OCI-LY7 (cell line): ENCODE results near the gene ITPKB. TPM values are rescaled to one million over a fixed set of nuclear protein-coding genes. Genes with fewer than 3 reads are reported as not detected.

ENCODE experiments used
- BruUV-seq: library from RNA; stranded (reverse); fragments of 400-500 nt; replicated peaks from 2 replicates; lab custom pipeline; 2021; lab: Mats Ljungman, UMichigan
- CTCF ChIA-PET: fragments of 300-600 bp; sonication (Branson Sonifier 250); formaldehyde crosslinking; loops from one replicate; lab custom pipeline; 2022; ENCODE audit warnings: antibody characterized with exemption; ENCODE audit not compliant: unreplicated experiment; lab: Charles Lee
- POLR2A ChIA-PET: fragments of 300-600 bp; sonication (Branson Sonifier 250); formaldehyde crosslinking; loops from one replicate; lab custom pipeline; 2022; ENCODE audit warnings: antibody characterized with exemption; lab: Charles Lee
- DNase-seq: peaks from one replicate; pipeline ENCODE4 v3.0.0-alpha.2; 2015; ENCODE audit warnings: low spot score
- H2AFZ ChIP-seq: fragments of 200-600 bp; sonication (generic), shearing (Covaris generic); 2 replicates; pipeline ENCODE4 v1.6.1; 2014; ENCODE audit warnings: mild to moderate bottlenecking, antibody characterized with exemption, low read length, moderate library complexity
- H3K27ac ChIP-seq: fragments of 200-600 bp; sonication (generic); 2 replicates; pipeline ENCODE4 v1.5.1; 2014; ENCODE audit warnings: mixed run types, low read depth, mild to moderate bottlenecking, moderate library complexity, low read length, inconsistent platforms; ENCODE audit not compliant: poor library complexity, severe bottlenecking
- H3K36me3 ChIP-seq: fragments of 200-600 bp; sonication (generic); 2 replicates; pipeline ENCODE4 v1.6.1; 2014; ENCODE audit warnings: mild to moderate bottlenecking, antibody characterized with exemption, low read length, moderate library complexity, mixed read lengths; ENCODE audit not compliant: insufficient read depth
- H3K4me1 ChIP-seq: fragments of 200-600 bp; sonication (generic); 2 replicates; pipeline ENCODE4 v1.5.1; 2014; ENCODE audit warnings: mild to moderate bottlenecking, low read length; ENCODE audit not compliant: insufficient read depth, poor library complexity, severe bottlenecking
- H3K4me2 ChIP-seq: fragments of 200-600 bp; sonication (generic); 2 replicates; pipeline ENCODE4 v1.6.1; 2014; ENCODE audit warnings: mild to moderate bottlenecking, low read length
- H3K4me3 ChIP-seq: fragments of 200-600 bp; sonication (generic); 2 replicates; pipeline ENCODE4 v1.5.1; 2014; ENCODE audit warnings: mild to moderate bottlenecking, low read depth, low read length; ENCODE audit not compliant: poor library complexity, severe bottlenecking
- H3K79me2 ChIP-seq: fragments of 200-600 bp; sonication (generic); 2 replicates; pipeline ENCODE4 v1.6.1; 2016; ENCODE audit warnings: low read depth, mild to moderate bottlenecking, low read length, moderate library complexity, mixed read lengths; ENCODE audit not compliant: insufficient read depth
- H3K9me2 ChIP-seq: fragments of 200-600 bp; sonication (generic); 2 replicates; pipeline ENCODE4 v1.6.1; 2016; ENCODE audit warnings: mild to moderate bottlenecking, low read length, mixed read lengths; ENCODE audit not compliant: insufficient read depth
- H3K9me3 ChIP-seq: fragments of 200-600 bp; sonication (generic); 2 replicates; pipeline ENCODE4 v1.6.1; 2014; ENCODE audit warnings: mild to moderate bottlenecking, mixed run types, low read length, mixed read lengths
- H4K20me1 ChIP-seq: fragments of 200-600 bp; sonication (generic); 2 replicates; pipeline ENCODE4 v1.6.1; 2014; ENCODE audit warnings: mild to moderate bottlenecking, antibody characterized with exemption, low read length, moderate library complexity, mixed read lengths; ENCODE audit not compliant: insufficient read depth
- EZH2phosphoT487 ChIP-seq: fragments of 200-600 bp; sonication (generic); IDR thresholded peaks from 2 replicates; pipeline ENCODE4 v1.6.1; 2018; ENCODE audit warnings: low read depth, borderline replicate concordance, mild to moderate bottlenecking, mixed run types, antibody characterized with exemption, low read length, moderate library complexity, mixed read lengths
- intact Hi-C: fragments of 100-400 bp; cut with micrococcal nuclease; formaldehyde crosslinking; loops from one replicate; pipeline ENCODE4 v1.10.0; 2022; ENCODE audit not compliant: unreplicated experiment
- total RNA-seq, 2 experiments: library from RNA; depleted of rRNA in 1 of 2; stranded (reverse); fragments of >200 nt in 1 of 2; shearing (Covaris generic) in 1 of 2; gene quantifications; 2 replicates each; pipeline ENCODE4 v1.2.3, GENCODE V29; 2014 to 2022
- TF ChIP-seq, protein P1 (sequence below): fragments of 200-600 bp; sonication (generic); conservative IDR thresholded peaks from 2 replicates; pipeline ENCODE4 v1.5.1; 2014; ENCODE audit warnings: mild to moderate bottlenecking, antibody characterized with exemption, low read length, moderate library complexity, mixed read lengths

ITPKB gene
- total RNA-seq, 2 experiments from 2014 or later: 20.5 to 33.3 TPM

DNA sequence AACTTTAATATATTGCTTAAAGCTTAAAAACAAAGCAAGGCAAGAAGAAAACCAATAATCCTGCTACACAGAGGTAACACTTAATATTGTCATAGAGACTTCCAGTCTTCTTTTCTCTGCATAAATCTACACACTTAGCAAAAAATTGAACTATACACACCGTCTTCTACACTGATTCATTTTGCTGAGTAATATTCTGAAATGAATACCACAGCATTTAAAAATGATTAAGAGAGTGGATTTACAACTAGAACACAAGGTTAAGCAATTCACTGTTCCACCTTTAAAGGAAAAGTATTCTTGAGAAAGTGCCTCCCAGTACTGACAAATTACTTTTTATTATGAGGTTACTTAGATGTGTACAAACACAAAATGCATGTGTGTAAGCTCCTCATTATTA is 22.2 kb upstream of the ITPKB start:
- no TSS peak for BruUV-seq
- no peaks in the 10 kb centered on the region for H3K36me3 ChIP-seq
- no peak for DNase-seq
- no peak for TF ChIP-seq EZH2phosphoT487
- TF ChIP-seq, protein P1, sequence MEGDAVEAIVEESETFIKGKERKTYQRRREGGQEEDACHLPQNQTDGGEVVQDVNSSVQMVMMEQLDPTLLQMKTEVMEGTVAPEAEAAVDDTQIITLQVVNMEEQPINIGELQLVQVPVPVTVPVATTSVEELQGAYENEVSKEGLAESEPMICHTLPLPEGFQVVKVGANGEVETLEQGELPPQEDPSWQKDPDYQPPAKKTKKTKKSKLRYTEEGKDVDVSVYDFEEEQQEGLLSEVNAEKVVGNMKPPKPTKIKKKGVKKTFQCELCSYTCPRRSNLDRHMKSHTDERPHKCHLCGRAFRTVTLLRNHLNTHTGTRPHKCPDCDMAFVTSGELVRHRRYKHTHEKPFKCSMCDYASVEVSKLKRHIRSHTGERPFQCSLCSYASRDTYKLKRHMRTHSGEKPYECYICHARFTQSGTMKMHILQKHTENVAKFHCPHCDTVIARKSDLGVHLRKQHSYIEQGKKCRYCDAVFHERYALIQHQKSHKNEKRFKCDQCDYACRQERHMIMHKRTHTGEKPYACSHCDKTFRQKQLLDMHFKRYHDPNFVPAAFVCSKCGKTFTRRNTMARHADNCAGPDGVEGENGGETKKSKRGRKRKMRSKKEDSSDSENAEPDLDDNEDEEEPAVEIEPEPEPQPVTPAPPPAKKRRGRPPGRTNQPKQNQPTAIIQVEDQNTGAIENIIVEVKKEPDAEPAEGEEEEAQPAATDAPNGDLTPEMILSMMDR: no peak
- no peaks in the 10 kb centered on the region; the same call in 1 of the 2 replicates for H3K9me3 ChIP-seq
- POLR2A ChIA-PET: interaction anchor here (1.2 to 3.3 kb wide), 6 partner anchors 10 to 60 kb away, joined by 3 to 16 read pairs (median 10); no protein-coding TSS in a partner anchor
- CTCF ChIA-PET: interaction anchor here (0.9 kb wide), 1 partner anchor 9 kb away, joined by 3 read pairs; no protein-coding TSS in a partner anchor
- H3K9me2 ChIP-seq: no peaks in the 10 kb centered on the region
- H3K79me2 ChIP-seq: no peaks in the 10 kb centered on the region
- H3K4me3 ChIP-seq: no peak overlapping the region
- H2AFZ ChIP-seq: no peak overlapping the region
- H3K4me1 ChIP-seq: peaks cover 47% of the 10 kb centered on the region
- H4K20me1 ChIP-seq: no peaks in the 10 kb centered on the region
- H3K4me2 ChIP-seq: no peak overlapping the region
- H3K27ac ChIP-seq: no peak overlapping the region
- intact Hi-C loops: loop anchor here (5.0 kb wide), 1 partner anchor 66 kb away; no protein-coding TSS in a partner anchor

DNA sequence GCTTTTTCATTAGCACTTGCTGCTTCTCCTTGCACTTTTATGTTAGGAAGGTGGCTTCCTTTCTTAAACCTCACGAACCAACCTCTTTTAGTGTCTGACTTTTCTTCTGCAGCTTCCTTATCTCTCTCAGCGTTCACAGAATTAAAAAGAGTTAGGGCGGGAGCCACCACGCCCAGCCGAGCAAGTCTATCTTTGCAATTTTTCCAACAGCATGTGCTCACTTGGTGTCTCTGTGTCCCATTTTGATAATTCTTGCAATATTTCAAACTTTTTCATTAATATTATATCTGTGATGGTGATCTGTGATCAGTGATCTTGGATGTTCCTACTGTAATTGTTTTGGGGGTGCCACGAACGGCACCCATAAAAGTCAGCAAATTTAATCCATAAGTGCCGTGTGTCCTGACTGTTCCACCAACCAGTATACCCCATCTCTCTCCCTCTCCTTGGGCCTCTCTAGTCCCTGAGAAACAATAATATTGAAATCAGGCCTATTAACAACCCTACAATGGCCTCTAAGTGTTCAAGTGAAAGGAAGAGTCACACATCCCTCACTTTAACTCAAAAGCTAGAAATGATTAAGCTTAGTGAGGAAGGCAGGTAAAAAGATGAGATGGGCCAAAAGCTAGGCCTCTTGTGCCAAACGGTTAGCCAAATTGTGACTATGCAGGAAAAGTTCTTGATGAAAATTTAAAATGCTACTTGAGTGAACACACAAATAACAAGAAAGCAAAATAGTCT is 15.9 kb upstream of the ITPKB start:
- ChIA-PET POLR2A (interaction anchor here (0.6 to 1.2 kb wide), 4 partner anchors 9 to 69 kb away, joined by 3 to 4 read pairs (median 4); no protein-coding TSS in a partner anchor), CTCF (interaction anchor here (1.0 kb wide), 1 partner anchor 14 kb away, joined by 3 read pairs; no protein-coding TSS in a partner anchor)
- Histone ChIP-seq H3K27ac (no peak overlapping the region), H3K36me3 (no peaks in the 10 kb centered on the region), H3K79me2 (no peaks in the 10 kb centered on the region), H3K4me1 (peaks cover 32% of the 10 kb centered on the region), H2AFZ (no peak overlapping the region), H4K20me1 (no peaks in the 10 kb centered on the region), H3K9me2 (no peaks in the 10 kb centered on the region), H3K9me3 (no peaks in the 10 kb centered on the region), H3K4me2 (no peak overlapping the region), H3K4me3 (no peak overlapping the region)
- no peak for DNase-seq
- BruUV-seq: no TSS peak
- no peak for TF ChIP-seq EZH2phosphoT487
- TF ChIP-seq, protein P1: no peak
- intact Hi-C loops: no loop called here

DNA sequence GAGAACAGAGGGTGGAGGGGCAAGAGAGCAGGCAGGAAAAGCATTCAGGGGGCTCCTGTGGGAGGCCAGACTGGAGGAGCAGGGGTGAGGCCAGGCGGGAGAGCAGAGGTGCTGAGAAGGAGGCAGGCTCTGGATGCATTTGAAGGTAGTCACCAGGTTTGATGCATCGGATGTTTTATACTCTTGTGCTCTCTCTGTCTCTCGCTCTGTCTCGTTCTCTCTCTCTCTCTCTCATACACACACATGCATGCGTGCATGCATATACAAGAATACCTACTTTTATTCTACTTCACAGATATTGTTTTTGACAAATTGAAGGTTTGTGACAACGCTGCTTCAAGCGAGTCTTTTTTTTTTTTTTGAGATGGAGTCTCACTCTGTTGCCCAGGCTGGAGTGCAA is 15.0 kb upstream of the ITPKB start:
- CTCF ChIA-PET: no interaction called here
- POLR2A ChIA-PET: interaction anchor here (0.8 kb wide), 1 partner anchor 56 kb away, joined by 4 read pairs; no protein-coding TSS in a partner anchor
- Histone ChIP-seq H3K4me2 (0 out of 2 replicates have a peak overlapping the region, but pooled peaks have one; percentile 17), H3K9me3 (no peaks in the 10 kb centered on the region), H2AFZ (peak overlapping the region; percentile 90), H4K20me1 (no peaks in the 10 kb centered on the region), H3K4me3 (no peak overlapping the region), H3K79me2 (no peaks in the 10 kb centered on the region), H3K9me2 (no peaks in the 10 kb centered on the region), H3K4me1 (peaks cover 41% of the 10 kb centered on the region), H3K27ac (no peak overlapping the region), H3K36me3 (no peaks in the 10 kb centered on the region)
- DNase-seq: no peak
- no peak for TF ChIP-seq EZH2phosphoT487
- TF ChIP-seq, protein P1: no peak
- intact Hi-C loops: no loop called here
- no TSS peak for BruUV-seq
